Measurements from ENCODE around the gene SORCS2. TPM values are rescaled to one million over a fixed set of nuclear protein-coding genes. Genes with fewer than 3 reads are reported as not detected.

SORCS2 gene
- total and polyA plus RNA-seq, 4 donors: 2.2 to 7.7 (median 2.5) TPM

- H3K36me3 ChIP-seq (ENCODE audit: control insufficient read depth in 4 of 4, insufficient read depth in 4 of 4, low read length in 4 of 4): no peaks in the 10 kb centered on the region
- ATAC-seq (ENCODE audit: insufficient read depth, low FRiP score): no peak
- H3K27ac ChIP-seq (ENCODE audit: low read depth in 1 of 2, low read length in 1 of 2): no peak overlapping the region
- WGBS, 2 donors: 80 to 83% methylated on average over 8 of the region's 8 CpGs
- H3K4me1 ChIP-seq (ENCODE audit: control insufficient read depth in 5 of 5, insufficient read depth in 5 of 5, low read length in 5 of 5): peaks cover 0 to 11% (median 2%) of the 10 kb centered on the region in 5 donors
- no peak for DNase-seq
- no peak for TF ChIP-seq CTCF (IDR thresholded peaks at IDR 0.05; ENCODE audit: control extremely low read depth, extremely low read depth)
- H3K9me3 ChIP-seq (ENCODE audit: control insufficient read depth in 4 of 4, insufficient read depth in 3 of 4, low read length in 3 of 4): no peaks in the 10 kb centered on the region
- H3K27me3 ChIP-seq (ENCODE audit: control insufficient read depth in 3 of 3, insufficient read depth in 3 of 3, low read length in 2 of 3): no peaks in the 10 kb centered on the region
- no peak overlapping the region for H3K4me3 ChIP-seq
- H3K9ac ChIP-seq (ENCODE audit: insufficient read depth in 1 of 2, low read length in 2 of 2): no peak overlapping the region
Measured at GRCh38 chr4:7157666-7158065, 34.7 kb upstream of the SORCS2 start.

GRCh38 chr4:7158081-7158750, 34.1 kb upstream of the SORCS2 start:
- no peak overlapping the region for H3K27ac ChIP-seq (ENCODE audit: low read depth in 1 of 2, low read length in 1 of 2)
- peaks cover 0 to 11% (median 2%) of the 10 kb centered on the region in 5 donors for H3K4me1 ChIP-seq (ENCODE audit: control insufficient read depth in 5 of 5, insufficient read depth in 5 of 5, low read length in 5 of 5)
- DNase-seq (no peak), ATAC-seq (ENCODE audit: insufficient read depth, low FRiP score) (no peak)
- H3K36me3 ChIP-seq (ENCODE audit: control insufficient read depth in 4 of 4, insufficient read depth in 4 of 4, low read length in 4 of 4): no peaks in the 10 kb centered on the region
- 86 to 91% methylated on average over 18 of the region's 18 CpGs for WGBS, 2 donors
- TF ChIP-seq CTCF (IDR thresholded peaks at IDR 0.05; ENCODE audit: control extremely low read depth, extremely low read depth): no peak
- no peaks in the 10 kb centered on the region for H3K9me3 ChIP-seq (ENCODE audit: control insufficient read depth in 4 of 4, insufficient read depth in 3 of 4, low read length in 3 of 4)
- no peak overlapping the region for H3K9ac ChIP-seq (ENCODE audit: insufficient read depth in 1 of 2, low read length in 2 of 2)
- H3K27me3 ChIP-seq (ENCODE audit: control insufficient read depth in 3 of 3, insufficient read depth in 3 of 3, low read length in 2 of 3): no peaks in the 10 kb centered on the region
- H3K4me3 ChIP-seq: no peak overlapping the region

GRCh38 chr4:7158991-7159390, 33.3 kb upstream of the SORCS2 start:
- TF ChIP-seq CTCF (IDR thresholded peaks at IDR 0.05; ENCODE audit: control extremely low read depth, extremely low read depth): no peak
- Histone ChIP-seq H3K36me3 (ENCODE audit: control insufficient read depth in 4 of 4, insufficient read depth in 4 of 4, low read length in 4 of 4) (no peaks in the 10 kb centered on the region), H3K9me3 (ENCODE audit: control insufficient read depth in 4 of 4, insufficient read depth in 3 of 4, low read length in 3 of 4) (no peaks in the 10 kb centered on the region), H3K27me3 (ENCODE audit: control insufficient read depth in 3 of 3, insufficient read depth in 3 of 3, low read length in 2 of 3) (no peaks in the 10 kb centered on the region), H3K4me1 (ENCODE audit: control insufficient read depth in 5 of 5, insufficient read depth in 5 of 5, low read length in 5 of 5) (peaks cover 0 to 11% (median 2%) of the 10 kb centered on the region in 5 donors), H3K9ac (ENCODE audit: insufficient read depth in 1 of 2, low read length in 2 of 2) (no peak overlapping the region), H3K27ac (ENCODE audit: low read depth in 1 of 2, low read length in 1 of 2) (no peak overlapping the region), H3K4me3 (no peak overlapping the region)
- DNase-seq (no peak), ATAC-seq (ENCODE audit: insufficient read depth, low FRiP score) (no peak)
- WGBS, 2 donors: 81 to 88% methylated on average over 8 to 10 of the region's 10 CpGs

- H3K27ac ChIP-seq (ENCODE audit: low read depth in 1 of 2, low read length in 1 of 2): no peak overlapping the region
- no peaks in the 10 kb centered on the region for H3K27me3 ChIP-seq (ENCODE audit: control insufficient read depth in 3 of 3, insufficient read depth in 3 of 3, low read length in 2 of 3)
- ATAC-seq (ENCODE audit: insufficient read depth, low FRiP score) (no peak), DNase-seq (no peak)
- H3K4me3 ChIP-seq: no peak overlapping the region
- peak overlapping the region in 1 of 2 donors; percentile 25 for H3K9ac ChIP-seq (ENCODE audit: insufficient read depth in 1 of 2, low read length in 2 of 2)
- peaks cover 0 to 11% (median 2%) of the 10 kb centered on the region in 5 donors for H3K4me1 ChIP-seq (ENCODE audit: control insufficient read depth in 5 of 5, insufficient read depth in 5 of 5, low read length in 5 of 5)
- no peak for TF ChIP-seq CTCF (IDR thresholded peaks at IDR 0.05; ENCODE audit: control extremely low read depth, extremely low read depth)
- no peaks in the 10 kb centered on the region for H3K36me3 ChIP-seq (ENCODE audit: control insufficient read depth in 4 of 4, insufficient read depth in 4 of 4, low read length in 4 of 4)
- H3K9me3 ChIP-seq (ENCODE audit: control insufficient read depth in 4 of 4, insufficient read depth in 3 of 4, low read length in 3 of 4): no peaks in the 10 kb centered on the region
- WGBS, 2 donors: 88 to 89% methylated on average over 6 of the region's 6 CpGs
Measured at GRCh38 chr4:7159923-7160322, 32.4 kb upstream of the SORCS2 start.
